K562 (cell line): Measurements from ENCODE around the gene OTX2. TPM values are rescaled to one million over a fixed set of nuclear protein-coding genes. Genes with fewer than 3 reads are reported as not detected.
A peak's percentile ranks its signal among the peaks of the same experiment; 100 is the strongest.

ENCODE experiments used
- ATAC-seq: fragments of 200-7000 bp; cut with Tn5 transposase; 3 replicates; pipeline ENCODE4 v1.9.1; 2020; ENCODE audit warnings: moderate library complexity
- BruUV-seq: library from RNA; stranded (reverse); fragments of 400-500 nt; replicated peaks from 2 replicates; lab custom pipeline; 2021; lab: Mats Ljungman, UMichigan
- CTCF ChIA-PET: fragments of 300-600 bp; formaldehyde crosslinking; extraction: SDS; loops from one replicate; lab custom pipeline; 2021; ENCODE audit warnings: low intra/inter-chr PET ratio; lab: Yijun Ruan, JAX
- POLR2A ChIA-PET: fragments of 300-600, 350-650 bp; sonication (Branson Sonifier 250); formaldehyde crosslinking; extraction: SDS; loops from one replicate; lab custom pipeline; 2021; ENCODE audit warnings: antibody characterized with exemption, inconsistent platforms; lab: Yijun Ruan, JAX
- DNase-seq, 4 experiments: peaks; one replicate each; pipeline versions ENCODE4 v3.0.0 to v3.0.0-alpha.2; 2011 to 2018; ENCODE audit warnings: low spot score in 3 of 4, mixed read lengths in 3 of 4; ENCODE audit errors: extremely low read depth in 1 of 4
- FAIRE-seq: peaks from 2 replicates; lab custom pipeline; 2011; peaks lifted over from hg19 to GRCh38; lab: Jason Lieb, UNC
- H2AFZ ChIP-seq: 2 replicates; pipeline ENCODE4 v1.6.0; 2011; ENCODE audit warnings: low read depth, low read length, control low read depth, inconsistent platforms
- H3K27ac ChIP-seq: fragments of 200-600 bp; 3 replicates; pipeline ENCODE4 v1.8.0; 2011; ENCODE audit warnings: low read depth, mild to moderate bottlenecking, control low read depth, inconsistent platforms, low read length, moderate library complexity, mixed read lengths; ENCODE audit errors: extremely low read depth
- H3K27me3 ChIP-seq, 2 experiments: fragments of 300-600 bp in 1 of 2; 2 replicates in 1 of 2; 3 replicates in 1 of 2; pipeline versions ENCODE4 v1.6.0 to v1.8.0; 2011; ENCODE audit warnings: inconsistent platforms in 2 of 2, low read length in 2 of 2, mild to moderate bottlenecking in 1 of 2, mixed read lengths in 1 of 2, moderate library complexity in 1 of 2; ENCODE audit not compliant: control insufficient read depth in 2 of 2, insufficient read depth in 2 of 2
- H3K36me3 ChIP-seq: fragments of 300-600 bp; 3 replicates; pipeline ENCODE4 v1.8.0; 2011; ENCODE audit warnings: mild to moderate bottlenecking, low read length, inconsistent platforms; ENCODE audit not compliant: control insufficient read depth, insufficient read depth
- H3K4me1 ChIP-seq, 2 experiments: fragments of 200-600 bp in 1 of 2; replicated peaks in 1 of 2; 2 replicates in 1 of 2; 3 replicates in 1 of 2; pipeline versions ENCODE4 v1.5.1 to v1.8.0; 2011; ENCODE audit warnings: inconsistent platforms in 2 of 2, low read length in 2 of 2, mild to moderate bottlenecking in 1 of 2, mixed read lengths in 1 of 2, moderate library complexity in 1 of 2; ENCODE audit not compliant: control insufficient read depth in 2 of 2, insufficient read depth in 2 of 2
- H3K4me2 ChIP-seq: 2 replicates; pipeline ENCODE4 v1.6.1; 2011; ENCODE audit warnings: low read length, control low read depth, inconsistent platforms, mixed read lengths; ENCODE audit not compliant: insufficient read depth
- H3K4me3 ChIP-seq: fragments of 200-600 bp; sonication (generic), shearing (Covaris generic); 2 replicates; pipeline ENCODE4 v1.5.1; 2016; ENCODE audit warnings: control low read depth, inconsistent platforms
- H3K79me2 ChIP-seq: fragments of 200-600 bp; 3 replicates; pipeline ENCODE4 v1.8.0; 2011; ENCODE audit warnings: low read length, inconsistent platforms; ENCODE audit not compliant: control insufficient read depth, insufficient read depth
- H3K9ac ChIP-seq, 2 experiments: 2 replicates each; pipeline versions ENCODE4 v1.6.0 to v1.6.1; 2011; ENCODE audit warnings: low read depth in 2 of 2, low read length in 2 of 2, control low read depth in 1 of 2, inconsistent platforms in 1 of 2, mild to moderate bottlenecking in 1 of 2, mixed read lengths in 1 of 2; ENCODE audit not compliant: insufficient read depth in 1 of 2
- H3K9me1 ChIP-seq: one replicate; pipeline ENCODE4 v1.6.0; 2011; ENCODE audit warnings: inconsistent platforms, mild to moderate bottlenecking, low read length, moderate library complexity; ENCODE audit not compliant: control insufficient read depth, insufficient read depth
- H3K9me3 ChIP-seq: replicated peaks from 2 replicates; pipeline ENCODE4 v1.5.1; 2011; ENCODE audit warnings: low read depth, low read length, inconsistent platforms; ENCODE audit not compliant: control insufficient read depth, insufficient read depth
- H4K20me1 ChIP-seq: replicated peaks from 2 replicates; pipeline ENCODE4 v1.6.1; 2011; ENCODE audit warnings: low read length, inconsistent platforms, mixed read lengths; ENCODE audit not compliant: control insufficient read depth, insufficient read depth
- ATF4 ChIP-seq: fragments of 450-650 bp; formaldehyde crosslinking; IDR thresholded peaks from 2 replicates; pipeline ENCODE4 v1.4.0; 2022; ENCODE audit warnings: mild to moderate bottlenecking, moderate library complexity
- CBFA2T3 ChIP-seq: fragments of 450-650 bp; IDR thresholded peaks from 2 replicates; pipeline ENCODE4 v1.6.1; 2017
- CCNT2 ChIP-seq: IDR thresholded peaks from 2 replicates; pipeline ENCODE4 v1.6.1; 2011; ENCODE audit warnings: borderline replicate concordance, low read depth, mild to moderate bottlenecking, moderate library complexity, mixed read lengths, low read length; ENCODE audit not compliant: insufficient read length; ENCODE audit errors: extremely low read depth
- DPF2 ChIP-seq: fragments of 450-650 bp; IDR thresholded peaks from 2 replicates; pipeline ENCODE4 v1.6.1; 2016
- KAT8 ChIP-seq: fragments of 450-650 bp; IDR thresholded peaks from 2 replicates; pipeline ENCODE4 v1.6.1; 2016; ENCODE audit warnings: low read depth, mild to moderate bottlenecking
- MTA2 ChIP-seq: fragments of 450-650 bp; IDR thresholded peaks from 2 replicates; pipeline ENCODE4 v1.6.1; 2016; ENCODE audit warnings: low read depth
- NBN ChIP-seq: fragments of 450-650 bp; IDR thresholded peaks from 2 replicates; pipeline ENCODE4 v1.6.1; 2016; ENCODE audit warnings: low read depth, mild to moderate bottlenecking
- PML ChIP-seq: IDR thresholded peaks from 2 replicates; pipeline ENCODE4 v1.6.1; 2012; ENCODE audit warnings: low read length, inconsistent platforms
- PTBP1 ChIP-seq: fragments of 200-400 bp; formaldehyde crosslinking; IDR thresholded peaks from 2 replicates; pipeline ENCODE4 v1.6.1; 2017; ENCODE audit warnings: low read depth, low read length
- PTRF ChIP-seq: fragments of 450-650 bp; IDR thresholded peaks from 2 replicates; pipeline ENCODE4 v1.6.1; 2016; ENCODE audit warnings: mild to moderate bottlenecking, missing genetic modification characterization, missing compliant biosample characterization
- RFX1 ChIP-seq: fragments of 450-650 bp; IDR thresholded peaks from 2 replicates; pipeline ENCODE4 v1.6.1; 2016; ENCODE audit warnings: mild to moderate bottlenecking, moderate library complexity
- RFX7 ChIP-seq: fragments of 250-450 bp; sonication (Bioruptor Pico); IDR thresholded peaks from 2 replicates; pipeline ENCODE4 v1.5.1; 2021; ENCODE audit warnings: mild to moderate bottlenecking
- SMAD1 ChIP-seq: fragments of 150-350 bp; IDR thresholded peaks from 2 replicates; pipeline ENCODE4 v1.6.1; 2014; ENCODE audit warnings: low read length, low read depth; ENCODE audit not compliant: partially characterized antibody
- TARDBP ChIP-seq: fragments of 450-650 bp; IDR thresholded peaks from 2 replicates; pipeline ENCODE4 v1.6.1; 2016
- THAP12 ChIP-seq: fragments of 250-450 bp; sonication (Bioruptor Pico); IDR thresholded peaks from 2 replicates; pipeline ENCODE4 v1.9.0; 2021; ENCODE audit warnings: mild to moderate bottlenecking, inconsistent platforms
- ZNF124 ChIP-seq: sonication (generic); formaldehyde crosslinking; IDR thresholded peaks from 2 replicates; pipeline ENCODE4 v1.8.1; 2022; ENCODE audit warnings: missing genetic modification reagents
- ZNF511 ChIP-seq: sonication (generic); formaldehyde crosslinking; IDR thresholded peaks from 2 replicates; pipeline ENCODE4 v1.8.0; 2022; ENCODE audit warnings: mild to moderate bottlenecking, missing genetic modification reagents
- WGBS: fragments of 100-300 bp; shearing (Covaris generic); methylation state at CpG from one replicate; pipeline ENCODE4 v1.1.6; 2016; ENCODE audit warnings: low coverage, mixed read lengths; ENCODE audit not compliant: insufficient coverage; ENCODE audit errors: missing lambda C conversion rate; 5-methylcytosine and 5-hydroxymethylcytosine counted together
- in situ Hi-C: fragments of 300-500 bp; cut with MboI; formaldehyde crosslinking; loops from 4 replicates; pipeline ENCODE4 v1.15.0; 2018; ENCODE audit warnings: inconsistent platforms, mixed read lengths
- intact Hi-C: fragments of 100-400 bp; cut with micrococcal nuclease; formaldehyde crosslinking; loops from 2 replicates; pipeline ENCODE4 v1.14.2; 2022
- polyA plus RNA-seq, 8 experiments: library from polyadenylated mRNA; depleted of rRNA in 4 of 8; stranded (reverse) in 5 of 8; unstranded in 3 of 8; fragments of >200 nt; fragmentation: Nextera tagmentation in 2 of 8; fragmentation: Illumina TruSeq in 1 of 8; extraction: Ambion mirVana in 2 of 8; extraction: Trizol in 1 of 8; gene quantifications; 2 replicates each; pipeline versions ENCODE4 v1.2.1 to v1.2.3, GENCODE V29; 2011 to 2014; ENCODE audit warnings: inconsistent platforms in 1 of 8, missing spikeins in 1 of 8
- total RNA-seq, 7 experiments: library from RNA; depleted of rRNA in 6 of 7; stranded (reverse); fragments of >200 nt in 6 of 7; fragmentation: Illumina TruSeq in 2 of 7; extraction: Trizol in 2 of 7; gene quantifications; 2 replicates each; pipeline versions ENCODE4 v1.2.1 to v1.2.3, GENCODE V29; 2011 to 2021; ENCODE audit warnings: low replicate concordance in 1 of 7

OTX2 gene
- total and polyA plus RNA-seq, 9 of the 15 experiments (the other 6 are each of a cell fraction or from before 2014, with no cell fraction given): not detected

- TF ChIP-seq THAP12 (CRISPR knock-in tag) (no peak), NBN (no peak), MTA2 (no peak), PTRF (tag) (no peak), RFX7 (CRISPR knock-in tag) (no peak), PTBP1 (no peak), TARDBP (no peak), ZNF124 (CRISPR knock-in tag) (no peak)
Observed at GRCh38 chr14:56858422-56858821, 48.1 kb upstream of the OTX2 start (continued).

GRCh38 chr14:56857216-56857615 lies 46.9 kb upstream of the OTX2 start:
- no peak for FAIRE-seq
- Histone ChIP-seq H3K4me1 (no peaks in the 10 kb centered on the region), H3K4me2 (no peak overlapping the region), H3K9me3 (no peaks in the 10 kb centered on the region), H3K27ac (no peak overlapping the region), H2AFZ (no peak overlapping the region), H3K9me1 (no peaks in the 10 kb centered on the region), H3K4me3 (no peak overlapping the region), H3K36me3 (no peaks in the 10 kb centered on the region), H3K9ac (no peak overlapping the region), H4K20me1 (no peaks in the 10 kb centered on the region), H3K27me3 (no peaks in the 10 kb centered on the region), H3K79me2 (no peaks in the 10 kb centered on the region)
- CTCF ChIA-PET: no interaction called here
- POLR2A ChIA-PET: no interaction called here
- in situ Hi-C loops (no loop called here), intact Hi-C loops (no loop called here)
- no peak for TF ChIP-seq KAT8
- no peak for TF ChIP-seq DPF2
- TF ChIP-seq ZNF511 (CRISPR knock-in tag): no peak
- no peak for TF ChIP-seq SMAD1
- TF ChIP-seq CCNT2: no peak
- no peak for TF ChIP-seq CBFA2T3
- TF ChIP-seq RFX1: peak; percentile 37
- TF ChIP-seq PML: no peak
- TF ChIP-seq ATF4: no peak
- WGBS: 3% methylated on average over 5 of the region's 6 CpGs
- no TSS peak for BruUV-seq
- no peak for DNase-seq
- ATAC-seq: no peak
